Prostate gland (tissue), 2 donors: ENCODE data around the gene ADIG.

Experiments used
- CTCF ChIP-seq, 4 experiments: fragments of 200-600 bp in 2 of 4; fragments of 450-650 bp in 2 of 4; sonication (generic) in 2 of 4; IDR thresholded peaks; 1 replicate in 3 of 4; 2 replicates in 1 of 4; pipeline ENCODE4 v1.5.1; 2016 to 2019; ENCODE audit warnings: antibody characterized with exemption in 4 of 4, mild to moderate bottlenecking in 2 of 4, moderate library complexity in 2 of 4
- POLR2A ChIP-seq: fragments of 450-650 bp; IDR thresholded peaks from one replicate; pipeline ENCODE4 v1.6.1; 2016; ENCODE audit warnings: antibody characterized with exemption, mild to moderate bottlenecking
- POLR2AphosphoS5 ChIP-seq: sonication (generic); formaldehyde crosslinking; IDR thresholded peaks from one replicate; pipeline ENCODE4 v1.6.1; 2017; ENCODE audit warnings: antibody characterized with exemption

GRCh38 chr20:38616457-38616856 is 35.5 kb downstream of the ADIG start:
- no peak for TF ChIP-seq CTCF (IDR thresholded peaks at IDR 0.05)
- no peak for TF ChIP-seq POLR2AphosphoS5
- TF ChIP-seq POLR2A = no peak
